GM12801 (cell line): ENCODE results near the gene PTX4.

ENCODE experiments used
- CTCF ChIP-seq: IDR thresholded peaks from one replicate; pipeline ENCODE4 v1.5.1; 2011; ENCODE audit warnings: control low read depth; ENCODE audit not compliant: insufficient read length; ENCODE audit errors: extremely low read depth

PTX4 gene

GRCh38 chr16:1472974-1473373 lies 15.8 kb downstream of the PTX4 start:
- no peak for TF ChIP-seq CTCF

- TF ChIP-seq CTCF = no peak
These were observed 17.1 kb downstream of the PTX4 start for GRCh38 chr16:1471569-1472194.

DNA sequence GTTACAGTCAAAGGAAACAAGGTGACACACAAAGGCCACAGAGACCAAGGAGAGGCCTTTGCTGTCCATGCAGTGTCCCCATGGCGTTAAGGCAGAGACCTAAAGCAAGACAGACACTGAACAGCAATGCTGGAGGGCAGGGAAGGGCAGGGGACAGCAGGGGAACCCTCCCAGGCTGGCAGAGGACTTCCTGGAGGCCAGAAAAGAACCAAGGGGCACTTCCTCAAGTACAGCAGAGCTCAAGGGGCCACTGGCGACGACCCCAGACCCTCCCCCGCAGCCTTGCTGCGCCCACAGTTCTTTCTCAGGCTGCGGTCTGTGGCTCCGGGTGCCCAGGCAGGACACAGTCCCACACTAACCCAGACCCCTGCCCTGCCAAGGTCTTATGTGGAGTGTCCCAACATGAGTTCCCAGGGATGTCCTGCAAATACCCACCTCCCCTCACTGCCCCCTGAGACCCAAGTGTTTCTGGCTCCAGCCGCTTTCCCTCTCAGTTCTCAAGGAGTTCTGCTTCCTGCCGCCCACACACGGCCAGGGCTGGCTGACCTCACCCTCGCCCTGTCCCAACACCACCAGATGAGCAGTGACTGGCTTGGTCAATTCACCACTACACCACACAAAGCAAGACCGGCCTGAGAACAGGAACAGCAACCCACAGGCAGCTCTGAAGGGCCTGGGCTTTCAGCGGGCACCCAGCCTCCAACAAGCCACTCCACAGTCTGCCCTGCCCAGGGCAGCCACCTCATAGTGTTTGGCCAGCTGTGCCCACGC lies 18.1 kb downstream of the PTX4 start:
- TF ChIP-seq CTCF = no peak

DNA sequence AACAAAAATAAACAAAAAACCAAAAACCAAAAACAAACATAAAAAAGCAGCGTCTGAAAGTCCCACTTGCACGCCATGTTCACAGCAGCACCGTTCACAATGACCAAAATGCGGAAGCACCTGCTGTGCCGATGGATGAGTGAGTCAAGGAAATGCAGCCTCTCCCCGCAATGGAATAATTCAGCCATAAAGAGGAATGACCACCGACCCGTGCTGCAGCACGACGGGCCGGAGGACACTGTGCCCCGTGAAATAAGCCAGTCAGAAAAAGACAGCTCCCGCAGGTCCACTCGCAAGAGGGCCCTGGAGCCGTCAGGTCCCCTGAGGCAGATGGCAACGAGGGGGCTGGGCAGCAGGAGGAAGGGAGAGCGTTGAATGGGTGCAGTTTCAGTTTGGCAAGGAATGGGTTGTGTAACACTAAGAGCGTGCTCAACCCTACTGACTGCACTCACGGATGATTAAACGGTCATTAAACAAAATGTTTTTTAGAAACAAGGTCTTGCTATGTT lies 19.0 kb downstream of the PTX4 start:
- no peak for TF ChIP-seq CTCF

DNA sequence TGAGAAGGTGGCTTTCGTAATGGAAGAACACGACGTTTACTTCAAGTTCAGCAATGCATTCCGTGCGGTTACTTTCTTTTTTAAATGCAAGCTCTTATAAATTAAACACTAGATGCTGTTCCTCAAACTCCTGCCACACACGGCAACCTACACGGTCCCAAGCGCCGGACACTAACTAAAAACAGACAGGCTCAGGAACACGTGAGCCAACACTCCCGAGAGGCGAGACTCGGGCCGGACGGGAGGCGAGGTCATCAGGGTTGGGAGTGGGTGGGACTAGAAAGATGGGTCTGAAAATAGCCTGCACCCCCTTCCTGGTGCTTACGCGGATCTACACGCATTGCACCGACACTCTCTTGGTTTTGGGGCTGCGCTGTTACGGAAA lies 20.3 kb downstream of the PTX4 start:
- TF ChIP-seq CTCF = no peak

GRCh38 chr16:1466968-1467521 lies 21.7 kb downstream of the PTX4 start:
- TF ChIP-seq CTCF = no peak

GRCh38 chr16:1466054-1466453 lies 22.7 kb downstream of the PTX4 start:
- TF ChIP-seq CTCF = no peak
